Endodermal cell (in vitro differentiated cells): Measurements from ENCODE around the gene PCBP1. TPM values are rescaled to one million over a fixed set of nuclear protein-coding genes. Genes with fewer than 3 reads are reported as not detected.
"Not testable (repeated sequence)": the region's sequence is repeated elsewhere in the genome, so short reads cannot be mapped to it uniquely, and the experiment has no call there.

ENCODE experiments used
- DNase-seq: peaks from one replicate; pipeline ENCODE4 v3.0.0-alpha.2; 2017
- H3K27ac ChIP-seq: 2 replicates; pipeline ENCODE4 v1.5.1; 2013; ENCODE audit warnings: mild to moderate bottlenecking, low read depth, low read length, moderate library complexity
- H3K27me3 ChIP-seq: 2 replicates; pipeline ENCODE4 v1.6.1; 2013; ENCODE audit warnings: mild to moderate bottlenecking, low read length, moderate library complexity; ENCODE audit not compliant: insufficient read depth, control insufficient read depth, poor library complexity, severe bottlenecking
- H3K36me3 ChIP-seq: 2 replicates; pipeline ENCODE4 v1.7.0; 2013; ENCODE audit warnings: mild to moderate bottlenecking, low read length, moderate library complexity; ENCODE audit not compliant: control insufficient read depth, insufficient read depth
- H3K4me1 ChIP-seq: one replicate; pipeline ENCODE4 v1.7.0; 2013; ENCODE audit warnings: low read length; ENCODE audit not compliant: control insufficient read depth, insufficient read depth
- H3K4me3 ChIP-seq: 2 replicates; pipeline ENCODE4 v1.5.1; 2013; ENCODE audit warnings: mild to moderate bottlenecking, low read length, moderate library complexity
- H3K9ac ChIP-seq: 2 replicates; pipeline ENCODE4 v1.6.1; 2013; ENCODE audit warnings: mild to moderate bottlenecking, low read length, moderate library complexity; ENCODE audit not compliant: poor library complexity, severe bottlenecking; ENCODE audit errors: extremely low read depth
- H3K9me3 ChIP-seq: 2 replicates; pipeline ENCODE4 v1.6.1; 2013; ENCODE audit warnings: mild to moderate bottlenecking, low read length, moderate library complexity; ENCODE audit not compliant: control insufficient read depth
- H3K27ac Mint-ChIP-seq: 2 replicates; pipeline ENCODE4 v1.8.0; 2020; ENCODE audit warnings: mixed read lengths
- H3K27me3 Mint-ChIP-seq: 2 replicates; pipeline ENCODE4 v1.8.0; 2021; ENCODE audit warnings: mild to moderate bottlenecking, mixed read lengths; ENCODE audit not compliant: insufficient read depth
- H3K36me3 Mint-ChIP-seq: 2 replicates; pipeline ENCODE4 v1.8.0; 2020; ENCODE audit warnings: low read depth, mixed read lengths
- H3K4me1 Mint-ChIP-seq: 2 replicates; pipeline ENCODE4 v1.8.0; 2020; ENCODE audit warnings: mixed read lengths
- H3K4me3 Mint-ChIP-seq: 2 replicates; pipeline ENCODE4 v1.8.0; 2020; ENCODE audit warnings: mild to moderate bottlenecking, moderate library complexity, mixed read lengths
- H3K9me3 Mint-ChIP-seq: 2 replicates; pipeline ENCODE4 v1.8.0; 2020; ENCODE audit warnings: mild to moderate bottlenecking, mixed read lengths
- WGBS, 2 experiments: methylation state at CpG; one replicate each; pipeline versions ENCODE4 v1.1.5 to v1.1.7; 2013; ENCODE audit warnings: missing lambda C conversion rate in 2 of 2, mixed read lengths in 1 of 2; ENCODE audit not compliant: insufficient coverage in 1 of 2, insufficient read length in 1 of 2; 5-methylcytosine and 5-hydroxymethylcytosine counted together
- total RNA-seq, 2 donors: library from RNA; stranded (reverse); fragmentation: NEBNext Ultra II Directional in 1 of 2; extraction: Animal tissue kit (Norgen Biotek cat#: 25700) in 1 of 2; gene quantifications; 2 replicates in 1 of 2; 3 replicates in 1 of 2; pipeline ENCODE4 v1.2.1, GENCODE V29; 2021
- TF ChIP-seq, protein P1 (sequence below): fragments of 200-600 bp; sonication (generic); conservative IDR thresholded peaks from 2 replicates; pipeline ENCODE4 v1.5.0; 2021; ENCODE audit warnings: antibody characterized with exemption, mild to moderate bottlenecking

PCBP1 gene
- total RNA-seq, 2 donors from 2014 or later: 344 to 357 TPM

DNA sequence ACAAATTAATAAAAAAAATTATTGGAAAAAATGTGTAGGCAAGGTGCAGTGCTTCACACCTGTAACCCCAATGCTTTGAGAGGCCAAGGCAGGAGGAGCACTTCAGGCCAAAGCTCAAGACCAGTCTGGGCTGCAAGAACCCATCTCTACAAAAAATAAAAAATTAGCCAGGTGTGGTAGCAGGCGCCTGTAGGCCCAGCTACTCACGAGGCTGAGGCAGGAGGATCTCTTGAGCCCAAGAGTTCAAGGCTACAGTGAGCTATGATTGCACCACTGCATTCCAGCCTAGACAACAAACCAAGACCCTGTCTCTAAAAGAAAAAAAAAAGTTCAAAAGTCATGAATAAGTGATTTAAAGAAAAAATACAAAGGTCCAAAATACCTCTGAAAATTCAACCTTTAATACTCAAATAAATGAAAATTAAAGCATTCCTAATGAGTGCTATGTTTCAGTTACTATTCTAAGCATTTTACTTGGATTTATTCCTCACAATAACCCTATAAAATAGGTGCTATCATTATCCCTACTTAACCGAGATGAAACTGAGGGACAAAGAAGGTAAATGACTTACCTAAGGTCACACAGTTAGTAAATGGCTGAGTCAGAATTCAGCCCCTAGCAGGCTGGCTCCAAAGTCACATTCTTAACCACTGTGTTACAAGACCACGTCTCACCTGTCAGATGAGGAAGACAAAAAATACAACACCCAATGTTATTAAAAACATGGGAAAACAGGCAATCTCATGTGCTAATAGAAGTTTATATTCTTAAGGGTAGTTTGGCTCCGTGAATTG, 36.4 kb upstream of the PCBP1 start:
- WGBS, 2 experiments: 91 to 92% methylated on average over 4 to 5 of the region's 5 CpGs
- Mint-ChIP-seq H3K27ac (no peak overlapping the region), H3K4me3 (no peak overlapping the region), H3K36me3 (peaks cover 63% of the 10 kb centered on the region), H3K9me3 (peaks cover 3% of the 10 kb centered on the region), H3K27me3 (no peaks in the 10 kb centered on the region), H3K4me1 (no peaks in the 10 kb centered on the region)
- H3K36me3 ChIP-seq: peaks cover 83% of the 10 kb centered on the region
- H3K9ac ChIP-seq: no peak overlapping the region
- peaks cover 1% of the 10 kb centered on the region for H3K9me3 ChIP-seq
- H3K4me1 ChIP-seq: no peaks in the 10 kb centered on the region
- no peak for DNase-seq
- H3K27ac ChIP-seq: no peak overlapping the region
- no peaks in the 10 kb centered on the region for H3K27me3 ChIP-seq
- no peak overlapping the region for H3K4me3 ChIP-seq
- TF ChIP-seq, protein P1, sequence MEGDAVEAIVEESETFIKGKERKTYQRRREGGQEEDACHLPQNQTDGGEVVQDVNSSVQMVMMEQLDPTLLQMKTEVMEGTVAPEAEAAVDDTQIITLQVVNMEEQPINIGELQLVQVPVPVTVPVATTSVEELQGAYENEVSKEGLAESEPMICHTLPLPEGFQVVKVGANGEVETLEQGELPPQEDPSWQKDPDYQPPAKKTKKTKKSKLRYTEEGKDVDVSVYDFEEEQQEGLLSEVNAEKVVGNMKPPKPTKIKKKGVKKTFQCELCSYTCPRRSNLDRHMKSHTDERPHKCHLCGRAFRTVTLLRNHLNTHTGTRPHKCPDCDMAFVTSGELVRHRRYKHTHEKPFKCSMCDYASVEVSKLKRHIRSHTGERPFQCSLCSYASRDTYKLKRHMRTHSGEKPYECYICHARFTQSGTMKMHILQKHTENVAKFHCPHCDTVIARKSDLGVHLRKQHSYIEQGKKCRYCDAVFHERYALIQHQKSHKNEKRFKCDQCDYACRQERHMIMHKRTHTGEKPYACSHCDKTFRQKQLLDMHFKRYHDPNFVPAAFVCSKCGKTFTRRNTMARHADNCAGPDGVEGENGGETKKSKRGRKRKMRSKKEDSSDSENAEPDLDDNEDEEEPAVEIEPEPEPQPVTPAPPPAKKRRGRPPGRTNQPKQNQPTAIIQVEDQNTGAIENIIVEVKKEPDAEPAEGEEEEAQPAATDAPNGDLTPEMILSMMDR: no peak

DNA sequence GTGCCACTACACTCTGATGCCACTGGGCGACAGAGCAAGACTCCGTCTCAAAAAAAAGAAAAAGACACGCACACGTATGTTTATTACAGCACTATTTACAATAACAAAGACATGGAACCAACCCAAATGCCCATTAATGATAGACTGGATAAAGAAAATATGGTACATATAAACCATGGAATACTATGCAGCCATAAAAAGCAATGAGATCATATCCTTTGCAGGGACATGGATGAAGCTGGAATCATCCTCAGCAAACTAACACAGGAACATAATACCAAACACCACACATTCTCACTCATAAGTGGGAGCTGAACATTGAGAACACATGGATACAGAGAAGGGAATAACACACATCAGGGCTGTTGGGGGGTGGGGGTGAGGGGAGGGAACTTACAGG, 32.0 kb upstream of the PCBP1 start:
- H3K4me3 ChIP-seq, H3K27ac ChIP-seq, DNase-seq, H3K4me1 Mint-ChIP-seq, H3K4me3 Mint-ChIP-seq, H3K27me3 Mint-ChIP-seq, H3K27ac Mint-ChIP-seq, H3K9ac ChIP-seq, H3K27me3 ChIP-seq, H3K4me1 ChIP-seq: not testable (repeated sequence)
- Histone ChIP-seq H3K9me3 (peaks cover 16% of the 10 kb centered on the region), H3K36me3 (peaks cover 71% of the 10 kb centered on the region)
- peaks cover 66% of the 10 kb centered on the region for H3K36me3 Mint-ChIP-seq
- H3K9me3 Mint-ChIP-seq: peaks cover 16% of the 10 kb centered on the region
- WGBS, 2 experiments: 96% methylated on average over 2 of the region's 4 CpGs; no CpG with 5 or more reads in 1 of the 2 experiments

DNA sequence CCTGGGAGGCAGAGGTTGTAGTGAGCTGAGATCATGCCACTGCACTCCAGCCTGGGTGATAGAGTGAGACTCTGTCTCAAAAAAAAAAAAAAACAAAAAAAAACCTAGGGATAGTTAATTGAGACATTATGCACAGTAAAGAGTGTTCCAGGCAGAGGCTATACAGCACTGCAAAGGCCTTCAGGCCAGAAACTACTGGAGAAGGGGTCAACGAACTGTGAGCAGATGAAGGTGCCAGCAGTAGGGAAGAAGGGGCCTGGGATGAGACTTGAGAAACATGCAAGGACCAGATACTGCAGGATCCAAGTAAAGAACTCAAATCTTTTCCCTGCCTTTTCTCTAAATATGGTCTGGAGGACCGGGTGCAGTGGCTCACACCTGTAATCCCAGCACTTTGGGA, 26.0 kb upstream of the PCBP1 start:
- H3K36me3 Mint-ChIP-seq: peaks cover 68% of the 10 kb centered on the region
- no peaks in the 10 kb centered on the region for H3K4me1 Mint-ChIP-seq
- H3K27me3 Mint-ChIP-seq: no peaks in the 10 kb centered on the region
- H3K4me3 ChIP-seq: no peak overlapping the region
- H3K4me3 Mint-ChIP-seq: no peak overlapping the region
- peaks cover 20% of the 10 kb centered on the region for H3K9me3 Mint-ChIP-seq
- H3K27me3 ChIP-seq: no peaks in the 10 kb centered on the region
- H3K36me3 ChIP-seq: peaks cover 63% of the 10 kb centered on the region
- H3K27ac Mint-ChIP-seq: no peak overlapping the region
- H3K9ac ChIP-seq: no peak overlapping the region
- TF ChIP-seq, protein P1: no peak
- no peak for DNase-seq
- H3K9me3 ChIP-seq: peaks cover 27% of the 10 kb centered on the region
- H3K27ac ChIP-seq: no peak overlapping the region
- H3K4me1 ChIP-seq: no peaks in the 10 kb centered on the region
- 85 to 96% methylated on average over 1 to 2 of the region's 2 CpGs for WGBS, 2 experiments
